ENCODE results near the gene COLQ.
"Not testable (repeated sequence)": the region's sequence is repeated elsewhere in the genome, so short reads cannot be mapped to it uniquely, and the experiment has no call there.

The COLQ gene

GRCh38 chr3:15430624-15431023 is 90.9 kb downstream of the COLQ start:
- no peak for DNase-seq

GRCh38 chr3:15429080-15429479 is 92.4 kb downstream of the COLQ start:
- no peak for DNase-seq

GRCh38 chr3:15428539-15428938 is 93.0 kb downstream of the COLQ start:
- no peak for DNase-seq

- DNase-seq = no peak
Measured at GRCh38 chr3:15427981-15428380, 93.5 kb downstream of the COLQ start.

GRCh38 chr3:15427182-15427880 is 94.2 kb downstream of the COLQ start, which contains the start of the genes EAF1 and METTL6:
Gene EAF1 (plus strand): TSS chr3:15427598. CDS start chr3:15427780, 182 bp downstream.
Gene METTL6 (minus strand): TSS chr3:15427544. CDS start chr3:15426511, 1,033 bp downstream.
- peak in 55 of 56 donors; percentile 26 to 88 (median 71) for DNase-seq

GRCh38 chr3:15426579-15427118 is 94.9 kb downstream of the COLQ start:
- no peak for DNase-seq

GRCh38 chr3:15420871-15421270 is 100.6 kb downstream of the COLQ start:
- DNase-seq = no peak

GRCh38 chr3:15410966-15411365 is 110.5 kb downstream of the COLQ start:
- DNase-seq = not testable (repeated sequence)

- DNase-seq = no peak
Measured at GRCh38 chr3:15409774-15410173, 111.7 kb downstream of the COLQ start.

GRCh38 chr3:15409239-15409638 is 112.3 kb downstream of the COLQ start:
- DNase-seq = no peak

- DNase-seq = peak in 2 of 56 donors; percentile 11 to 17
Measured at GRCh38 chr3:15405448-15406050, 116.0 kb downstream of the COLQ start.

- DNase-seq = no peak
Measured at GRCh38 chr3:15404767-15405166, 116.7 kb downstream of the COLQ start.

- no peak for DNase-seq
Measured at GRCh38 chr3:15403965-15404364, 117.5 kb downstream of the COLQ start.

GRCh38 chr3:15403495-15403894 is 118.0 kb downstream of the COLQ start:
- no peak for DNase-seq

- DNase-seq = peak in 1 of 56 donors; percentile 43
Measured at GRCh38 chr3:15401936-15402335, 119.6 kb downstream of the COLQ start.

Measured in amygdala (tissue), 56 donors.